Fibroblast of lung (primary cell): ENCODE results near the gene SGCD.

Experiments
- CTCF ChIP-seq, 2 donors: IDR thresholded peaks in 1 of 2; conservative IDR thresholded peaks in 1 of 2; 1 replicate in 1 of 2; 2 replicates in 1 of 2; pipeline ENCODE4 v1.5.1; 2011 to 2012; ENCODE audit warnings: low read length in 2 of 2, control low read depth in 1 of 2, inconsistent platforms in 1 of 2, low read depth in 1 of 2, mild to moderate bottlenecking in 1 of 2
- EZH2 ChIP-seq: IDR thresholded peaks from 2 replicates; pipeline ENCODE4 v1.5.1; 2012; ENCODE audit warnings: low read length, control low read depth, mild to moderate bottlenecking; ENCODE audit errors: missing control alignments

GRCh38 chr5:156450778-156451177, 123.8 kb downstream of the SGCD start:
- TF ChIP-seq CTCF (conservative IDR thresholded peaks at IDR 0.05 in 1 of 2, IDR thresholded peaks at IDR 0.05 in 1 of 2; ENCODE audit: low read depth in 1 of 2, low read length in 2 of 2), result no peak
- no peak for TF ChIP-seq EZH2
